Smooth muscle cell (in vitro differentiated cells): Measurements from ENCODE around the gene SYT9. TPM values are rescaled to one million over a fixed set of nuclear protein-coding genes. Genes with fewer than 3 reads are reported as not detected.

ENCODE experiments used
- DNase-seq: peaks from one replicate; lab custom pipeline; 2025; ENCODE audit not compliant: unreplicated experiment; lab: John Stamatoyannopoulos, UW
- H2AFZ ChIP-seq: fragments of 200-600 bp; sonication (generic); 2 replicates; pipeline ENCODE4 v1.6.0; 2016; ENCODE audit warnings: antibody characterized with exemption, low read depth, mild to moderate bottlenecking
- H3F3A ChIP-seq: fragments of 200-600 bp; sonication (generic); 2 replicates; pipeline ENCODE4 v1.6.0; 2017; ENCODE audit warnings: antibody characterized with exemption, low read depth
- H3K27ac ChIP-seq: fragments of 200-600 bp; sonication (generic); 2 replicates; pipeline ENCODE4 v1.5.1; 2016; ENCODE audit warnings: low read depth, mild to moderate bottlenecking
- H3K27me3 ChIP-seq: fragments of 200-600 bp; sonication (generic); 2 replicates; pipeline ENCODE4 v1.6.1; 2016; ENCODE audit warnings: low read depth, mild to moderate bottlenecking
- H3K36me3 ChIP-seq: fragments of 200-600 bp; sonication (generic); 2 replicates; pipeline ENCODE4 v1.5.1; 2016; ENCODE audit warnings: low read depth
- H3K4me1 ChIP-seq: fragments of 200-600 bp; sonication (generic); 2 replicates; pipeline ENCODE4 v1.5.1; 2016; ENCODE audit warnings: low read depth
- H3K4me2 ChIP-seq: fragments of 200-600 bp; sonication (generic); 2 replicates; pipeline ENCODE4 v1.6.0; 2016; ENCODE audit warnings: mild to moderate bottlenecking
- H3K4me3 ChIP-seq: fragments of 200-600 bp; sonication (generic); 2 replicates; pipeline ENCODE4 v1.5.1; 2016; ENCODE audit warnings: mild to moderate bottlenecking
- H3K79me2 ChIP-seq: fragments of 200-600 bp; sonication (generic); 2 replicates; pipeline ENCODE4 v1.6.0; 2016; ENCODE audit warnings: low read depth, mild to moderate bottlenecking
- H3K9ac ChIP-seq: fragments of 200-600 bp; sonication (generic); 2 replicates; pipeline ENCODE4 v1.6.0; 2016; ENCODE audit warnings: low read depth
- H3K9me3 ChIP-seq: fragments of 200-600 bp; sonication (generic); replicated peaks from 2 replicates; pipeline ENCODE4 v1.5.1; 2016; ENCODE audit warnings: low read depth
- H4K20me1 ChIP-seq: fragments of 200-600 bp; sonication (generic); 2 replicates; pipeline ENCODE4 v1.6.0; 2016; ENCODE audit warnings: low read depth
- WGBS: methylation state at CpG from one replicate; pipeline ENCODE4 v1.1.7; 2016; ENCODE audit warnings: low lambda C conversion rate; 5-methylcytosine and 5-hydroxymethylcytosine counted together
- polyA plus RNA-seq: library from polyadenylated mRNA; unstranded; fragments of >200 nt; fragmentation: Nextera tagmentation; extraction: Ambion mirVana; gene quantifications from 2 replicates; pipeline ENCODE4 v1.2.1, GENCODE V29; 2016
- total RNA-seq: library from RNA; depleted of rRNA; stranded (reverse); fragments of >200 nt; gene quantifications from 2 replicates; pipeline ENCODE4 v1.2.3, GENCODE V29; 2014
- TF ChIP-seq, protein P1 (sequence below): fragments of 200-600 bp; sonication (generic); IDR thresholded peaks from 2 replicates; pipeline ENCODE4 v1.5.1; 2017; ENCODE audit warnings: borderline replicate concordance, mild to moderate bottlenecking, antibody characterized with exemption; ENCODE audit not compliant: insufficient read depth, poor library complexity, severe bottlenecking

Gene SYT9
- total and polyA plus RNA-seq, 2 experiments from 2014 or later, result 0.06 TPM; not detected in 1

DNA sequence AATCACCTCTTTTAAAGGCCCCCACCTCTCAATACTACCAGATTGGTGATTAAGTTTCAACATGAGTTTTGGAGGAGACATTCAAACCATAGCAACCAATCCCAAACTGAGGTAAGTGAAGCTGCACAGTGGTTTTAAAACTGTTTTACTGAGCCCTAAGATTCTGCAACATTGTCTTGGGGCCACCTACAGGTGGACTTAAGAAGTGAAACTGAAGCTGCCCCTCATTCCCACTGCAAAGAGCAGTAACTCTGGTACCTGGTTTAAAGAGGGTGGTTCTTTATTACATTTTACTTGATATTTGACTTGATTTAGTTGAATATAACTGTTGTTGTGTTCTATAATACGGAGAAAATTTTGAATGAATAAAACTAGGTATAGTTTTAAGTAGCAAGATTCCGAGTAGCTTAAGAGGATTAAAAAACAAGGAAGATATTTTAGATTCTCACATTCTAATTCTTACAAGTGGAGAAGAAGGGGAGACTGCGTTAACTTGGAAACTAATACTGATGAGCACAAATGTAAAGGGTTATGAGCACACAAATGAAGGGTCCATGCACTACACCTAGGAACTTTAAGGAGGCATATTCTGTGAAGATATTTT lies 26.7 kb downstream of the SYT9 start:
- DNase-seq, result no peak
- Histone ChIP-seq H3K36me3 (no peaks in the 10 kb centered on the region), H3K79me2 (no peaks in the 10 kb centered on the region), H3F3A (no peaks in the 10 kb centered on the region), H3K4me1 (no peaks in the 10 kb centered on the region), H3K27me3 (no peaks in the 10 kb centered on the region), H3K27ac (no peak overlapping the region), H2AFZ (no peak overlapping the region), H3K9me3 (no peaks in the 10 kb centered on the region), H3K4me2 (no peak overlapping the region), H4K20me1 (no peaks in the 10 kb centered on the region), H3K9ac (no peak overlapping the region), H3K4me3 (no peak overlapping the region)
- TF ChIP-seq, protein P1, sequence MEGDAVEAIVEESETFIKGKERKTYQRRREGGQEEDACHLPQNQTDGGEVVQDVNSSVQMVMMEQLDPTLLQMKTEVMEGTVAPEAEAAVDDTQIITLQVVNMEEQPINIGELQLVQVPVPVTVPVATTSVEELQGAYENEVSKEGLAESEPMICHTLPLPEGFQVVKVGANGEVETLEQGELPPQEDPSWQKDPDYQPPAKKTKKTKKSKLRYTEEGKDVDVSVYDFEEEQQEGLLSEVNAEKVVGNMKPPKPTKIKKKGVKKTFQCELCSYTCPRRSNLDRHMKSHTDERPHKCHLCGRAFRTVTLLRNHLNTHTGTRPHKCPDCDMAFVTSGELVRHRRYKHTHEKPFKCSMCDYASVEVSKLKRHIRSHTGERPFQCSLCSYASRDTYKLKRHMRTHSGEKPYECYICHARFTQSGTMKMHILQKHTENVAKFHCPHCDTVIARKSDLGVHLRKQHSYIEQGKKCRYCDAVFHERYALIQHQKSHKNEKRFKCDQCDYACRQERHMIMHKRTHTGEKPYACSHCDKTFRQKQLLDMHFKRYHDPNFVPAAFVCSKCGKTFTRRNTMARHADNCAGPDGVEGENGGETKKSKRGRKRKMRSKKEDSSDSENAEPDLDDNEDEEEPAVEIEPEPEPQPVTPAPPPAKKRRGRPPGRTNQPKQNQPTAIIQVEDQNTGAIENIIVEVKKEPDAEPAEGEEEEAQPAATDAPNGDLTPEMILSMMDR, result peak; percentile 59
- WGBS, result 57% methylated on average over 3 of the region's 3 CpGs

- Histone ChIP-seq H2AFZ (no peak overlapping the region), H3K9ac (no peak overlapping the region), H3F3A (no peaks in the 10 kb centered on the region), H3K4me1 (no peaks in the 10 kb centered on the region), H3K27me3 (no peaks in the 10 kb centered on the region), H3K4me2 (no peak overlapping the region), H3K9me3 (no peaks in the 10 kb centered on the region), H4K20me1 (no peaks in the 10 kb centered on the region), H3K4me3 (no peak overlapping the region), H3K36me3 (no peaks in the 10 kb centered on the region), H3K27ac (no peak overlapping the region), H3K79me2 (no peaks in the 10 kb centered on the region)
- TF ChIP-seq, protein P1, result no peak
- 59% methylated on average over 1 of the region's 1 CpG for WGBS
- no peak for DNase-seq
Observed at GRCh38 chr11:7279676-7280075, 28.0 kb downstream of the SYT9 start.

DNA sequence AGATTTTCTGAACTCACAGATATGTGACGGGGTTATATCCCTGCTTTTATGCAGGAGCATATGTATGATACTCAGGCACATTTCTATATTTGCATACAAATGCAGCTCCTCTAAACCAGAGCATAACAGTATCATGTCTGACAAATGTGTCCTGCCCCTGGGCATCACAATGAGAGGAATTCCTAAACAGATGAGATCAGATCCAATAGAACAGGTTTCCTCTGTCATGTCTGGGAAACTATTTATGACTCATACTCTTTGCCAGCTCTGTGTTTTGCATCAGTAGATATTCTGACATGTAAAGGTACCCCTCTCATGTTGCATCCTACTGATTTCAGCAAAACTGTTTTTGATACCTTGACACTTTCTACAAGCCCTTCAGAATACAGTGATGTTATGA lies 29.4 kb downstream of the SYT9 start:
- Histone ChIP-seq H3K9me3 (no peaks in the 10 kb centered on the region), H4K20me1 (no peaks in the 10 kb centered on the region), H3K4me1 (no peaks in the 10 kb centered on the region), H3F3A (no peaks in the 10 kb centered on the region), H3K79me2 (no peaks in the 10 kb centered on the region), H3K4me2 (no peak overlapping the region), H3K27me3 (no peaks in the 10 kb centered on the region), H3K4me3 (no peak overlapping the region), H3K27ac (peak overlapping the region; percentile 42), H3K36me3 (no peaks in the 10 kb centered on the region), H3K9ac (peak overlapping the region; percentile 12), H2AFZ (no peak overlapping the region)
- TF ChIP-seq, protein P1, result no peak
- DNase-seq, result no peak
- WGBS, result 60% methylated on average over 1 of the region's 1 CpG

DNA sequence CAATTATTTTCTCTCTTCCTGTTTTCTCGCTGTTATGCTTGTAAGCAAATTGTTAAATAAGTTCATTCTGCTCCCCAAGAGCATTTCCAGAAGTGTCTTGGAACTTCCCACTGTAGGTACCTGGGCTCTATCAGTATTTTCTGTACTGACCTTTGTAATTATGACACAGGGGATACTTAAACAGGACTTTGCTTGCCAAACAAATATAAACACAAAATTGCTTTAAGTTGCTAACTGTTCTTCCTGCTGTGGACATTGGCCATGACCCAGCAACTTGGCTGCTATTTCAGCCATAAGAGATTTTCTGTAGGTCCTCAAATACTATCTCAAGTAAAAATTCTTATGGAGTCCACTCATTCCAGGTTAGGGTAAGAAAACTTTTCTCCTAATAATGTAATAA lies 30.1 kb downstream of the SYT9 start:
- Histone ChIP-seq H3K79me2 (no peaks in the 10 kb centered on the region), H3K4me1 (no peaks in the 10 kb centered on the region), H3K4me2 (no peak overlapping the region), H3K9ac (no peak overlapping the region), H3F3A (no peaks in the 10 kb centered on the region), H3K36me3 (no peaks in the 10 kb centered on the region), H4K20me1 (no peaks in the 10 kb centered on the region), H2AFZ (no peak overlapping the region), H3K9me3 (no peaks in the 10 kb centered on the region), H3K4me3 (no peak overlapping the region), H3K27me3 (no peaks in the 10 kb centered on the region), H3K27ac (peak overlapping the region; percentile 42)
- no peak for DNase-seq
- 76% methylated on average over 1 of the region's 1 CpG for WGBS
- TF ChIP-seq, protein P1, result no peak
